SK-N-SH treated with all-trans-retinoic acid at 6 μM for 48 hours (cell line): Measurements from ENCODE around the gene SFTPD.

Source experiments
- ATAC-seq: fragments of 200-7000 bp; cut with Tn5 transposase; 3 replicates; pipeline ENCODE4 v1.9.1; 2020; ENCODE audit warnings: mild to moderate bottlenecking, moderate library complexity
- ARNTL ChIP-seq: fragments of 450-650 bp; formaldehyde crosslinking; IDR thresholded peaks from 2 replicates; pipeline ENCODE4 v1.5.0; 2020; ENCODE audit warnings: low read depth, mild to moderate bottlenecking, moderate library complexity, borderline replicate concordance
- BACH2 ChIP-seq: fragments of 250-450 bp; sonication (Bioruptor Pico); IDR thresholded peaks from 2 replicates; pipeline ENCODE4 v1.9.0; 2021; ENCODE audit warnings: mild to moderate bottlenecking, borderline replicate concordance
- CREB5 ChIP-seq: fragments of 250-450 bp; sonication (Bioruptor Pico); IDR thresholded peaks from 2 replicates; pipeline ENCODE4 v1.5.1; 2020; ENCODE audit warnings: low read depth, mild to moderate bottlenecking, moderate library complexity
- CSDC2 ChIP-seq: fragments of 250-450 bp; sonication (Bioruptor Pico); IDR thresholded peaks from 2 replicates; pipeline ENCODE4 v1.5.0; 2020; ENCODE audit warnings: mild to moderate bottlenecking, moderate library complexity
- ESRRG ChIP-seq: fragments of 250-450 bp; sonication (Bioruptor Pico); IDR thresholded peaks from 2 replicates; pipeline ENCODE4 v1.6.1; 2021; ENCODE audit warnings: mild to moderate bottlenecking
- GLIS3 ChIP-seq: fragments of 250-450 bp; sonication (Bioruptor Pico); IDR thresholded peaks from 2 replicates; pipeline ENCODE4 v1.5.0; 2020; ENCODE audit warnings: mild to moderate bottlenecking, moderate library complexity
- ISL1 ChIP-seq: fragments of 250-450 bp; sonication (Bioruptor Pico); IDR thresholded peaks from 2 replicates; pipeline ENCODE4 v2.1.2; 2022; ENCODE audit warnings: mild to moderate bottlenecking, moderate library complexity
- PATZ1 ChIP-seq: fragments of 250-450 bp; sonication (Bioruptor Pico); IDR thresholded peaks from 2 replicates; pipeline ENCODE4 v1.8.0; 2020; ENCODE audit warnings: mild to moderate bottlenecking, moderate library complexity, borderline replicate concordance
- POU6F1 ChIP-seq: fragments of 250-450 bp; sonication (Bioruptor Pico); IDR thresholded peaks from 2 replicates; pipeline ENCODE4 v1.8.0; 2021; ENCODE audit warnings: low read depth, mild to moderate bottlenecking, moderate library complexity, borderline replicate concordance
- PPARA ChIP-seq: fragments of 250-450 bp; sonication (Bioruptor Pico); IDR thresholded peaks from 2 replicates; pipeline ENCODE4 v1.5.0; 2020; ENCODE audit warnings: mild to moderate bottlenecking, borderline replicate concordance
- RARB ChIP-seq: fragments of 250-450 bp; sonication (Bioruptor Pico); IDR thresholded peaks from 2 replicates; pipeline ENCODE4 v1.8.0; 2021; ENCODE audit warnings: mild to moderate bottlenecking, moderate library complexity
- SNAI2 ChIP-seq: fragments of 250-450 bp; sonication (Bioruptor Pico); IDR thresholded peaks from 2 replicates; pipeline ENCODE4 v1.5.0; 2020; ENCODE audit warnings: mild to moderate bottlenecking, moderate library complexity
- TCF4 ChIP-seq: fragments of 250-450 bp; sonication (Bioruptor Pico); IDR thresholded peaks from 2 replicates; pipeline ENCODE4 v1.8.0; 2021; ENCODE audit warnings: mild to moderate bottlenecking, moderate library complexity, borderline replicate concordance
- TOX ChIP-seq: fragments of 250-450 bp; sonication (Bioruptor Pico); IDR thresholded peaks from 2 replicates; pipeline ENCODE4 v1.8.0; 2021; ENCODE audit warnings: mild to moderate bottlenecking, moderate library complexity, borderline replicate concordance
- TSHZ2 ChIP-seq: fragments of 250-450 bp; sonication (Bioruptor Pico); IDR thresholded peaks from 2 replicates; pipeline ENCODE4 v1.5.0; 2020; ENCODE audit warnings: mild to moderate bottlenecking, moderate library complexity
- ZC3H10 ChIP-seq: fragments of 250-450 bp; sonication (Bioruptor Pico); IDR thresholded peaks from 2 replicates; pipeline ENCODE4 v1.5.1; 2021; ENCODE audit warnings: mild to moderate bottlenecking, moderate library complexity
- ZFP3 ChIP-seq: fragments of 250-450 bp; sonication (Bioruptor Pico); IDR thresholded peaks from 2 replicates; pipeline ENCODE4 v1.5.0; 2020; ENCODE audit warnings: mild to moderate bottlenecking, moderate library complexity
- ZFP30 ChIP-seq: fragments of 450-650 bp; formaldehyde crosslinking; IDR thresholded peaks from 2 replicates; pipeline ENCODE4 v1.5.0; 2022; ENCODE audit warnings: mild to moderate bottlenecking, moderate library complexity
- ZNF565 ChIP-seq: fragments of 450-650 bp; formaldehyde crosslinking; conservative IDR thresholded peaks from 2 replicates; pipeline ENCODE4 v1.5.0; 2020; ENCODE audit warnings: low read depth, mild to moderate bottlenecking, moderate library complexity
- ZNF8 ChIP-seq: fragments of 450-650 bp; formaldehyde crosslinking; IDR thresholded peaks from 2 replicates; pipeline ENCODE4 v1.5.0; 2020; ENCODE audit warnings: mild to moderate bottlenecking, moderate library complexity

The SFTPD gene

GRCh38 chr10:79930267-79930666, 18.6 kb downstream of the SFTPD start:
- no peak for TF ChIP-seq PATZ1 (CRISPR knock-in tag)
- TF ChIP-seq ZNF8 (CRISPR knock-in tag): no peak
- TF ChIP-seq SNAI2 (CRISPR knock-in tag): no peak
- no peak for TF ChIP-seq ZC3H10 (CRISPR knock-in tag)
- no peak for TF ChIP-seq TOX (CRISPR knock-in tag)
- TF ChIP-seq CSDC2: no peak
- TF ChIP-seq, all 23 proteins: peak for 0
- no peak for ATAC-seq

GRCh38 chr10:79929409-79929904, 19.4 kb downstream of the SFTPD start:
- TF ChIP-seq TOX (CRISPR knock-in tag) (no peak), RARB (CRISPR knock-in tag) (no peak), ZNF8 (CRISPR knock-in tag) (no peak), CSDC2 (no peak), ZFP30 (no peak)
- peak; percentile 96 for ATAC-seq

GRCh38 chr10:79928028-79928583, 20.8 kb downstream of the SFTPD start:
- no peak for TF ChIP-seq TSHZ2 (CRISPR knock-in tag)
- no peak for TF ChIP-seq BACH2 (CRISPR knock-in tag)
- TF ChIP-seq CSDC2: no peak
- no peak for TF ChIP-seq ZFP30
- no peak for TF ChIP-seq ARNTL (CRISPR knock-in tag)
- no peak for TF ChIP-seq CREB5 (CRISPR knock-in tag)
- no peak for TF ChIP-seq ESRRG (CRISPR knock-in tag)
- no peak for TF ChIP-seq ZNF8 (CRISPR knock-in tag)
- no peak for TF ChIP-seq POU6F1 (CRISPR knock-in tag)
- TF ChIP-seq ISL1 (CRISPR knock-in tag): no peak
- no peak for TF ChIP-seq SNAI2 (CRISPR knock-in tag)
- no peak for ATAC-seq

- no peak for TF ChIP-seq TOX (CRISPR knock-in tag)
- TF ChIP-seq GLIS3 (CRISPR knock-in tag): no peak
- TF ChIP-seq PPARA (CRISPR knock-in tag): no peak
- no peak for TF ChIP-seq RARB (CRISPR knock-in tag)
- TF ChIP-seq PATZ1 (CRISPR knock-in tag): no peak
- TF ChIP-seq ZFP3: no peak
- TF ChIP-seq ZFP30: no peak
- no peak for TF ChIP-seq TCF4 (CRISPR knock-in tag)
- TF ChIP-seq ZNF8 (CRISPR knock-in tag): no peak
- TF ChIP-seq ARNTL (CRISPR knock-in tag): no peak
- TF ChIP-seq CSDC2: no peak
- TF ChIP-seq TSHZ2 (CRISPR knock-in tag): no peak
- no peak for TF ChIP-seq ZNF565
- ATAC-seq: no peak
Observed at GRCh38 chr10:79927111-79927828, 21.6 kb downstream of the SFTPD start.
